MM.1S (cell line): ENCODE data around the gene NPC1.

Source experiments
- DNase-seq: peaks from one replicate; pipeline ENCODE4 v3.0.0-alpha.2; 2015
- H2AFZ ChIP-seq: fragments of 300-600 bp; sonication (generic); 2 replicates; pipeline ENCODE4 v1.6.0; 2016; ENCODE audit warnings: antibody characterized with exemption, low read length
- H3F3A ChIP-seq: fragments of 300-600 bp; sonication (generic); 2 replicates; pipeline ENCODE4 v1.6.1; 2016; ENCODE audit warnings: mild to moderate bottlenecking, antibody characterized with exemption, low read length, moderate library complexity, mixed read lengths; ENCODE audit not compliant: insufficient read depth
- H3K27ac ChIP-seq: fragments of 300-600 bp; sonication (generic); 2 replicates; pipeline ENCODE4 v1.5.1; 2016; ENCODE audit warnings: mild to moderate bottlenecking, low read length
- H3K27me3 ChIP-seq: fragments of 300-600 bp; sonication (generic); replicated peaks from 2 replicates; pipeline ENCODE4 v1.6.0; 2016; ENCODE audit warnings: low read length; ENCODE audit not compliant: insufficient read depth
- H3K36me3 ChIP-seq: fragments of 300-600 bp; sonication (generic); replicated peaks from 2 replicates; pipeline ENCODE4 v1.6.1; 2016; ENCODE audit warnings: mild to moderate bottlenecking, low read length, mixed read lengths; ENCODE audit not compliant: insufficient read depth
- H3K4me1 ChIP-seq: fragments of 300-600 bp; sonication (generic); 2 replicates; pipeline ENCODE4 v1.6.1; 2016; ENCODE audit warnings: low read length, mixed read lengths
- H3K4me2 ChIP-seq: fragments of 300-600 bp; sonication (generic); 2 replicates; pipeline ENCODE4 v1.6.0; 2016; ENCODE audit warnings: low read depth, low read length
- H3K4me3 ChIP-seq: fragments of 300-600 bp; sonication (generic); 2 replicates; pipeline ENCODE4 v1.5.1; 2016; ENCODE audit warnings: low read length, mixed read lengths
- H3K79me2 ChIP-seq: fragments of 300-600 bp; sonication (generic); 2 replicates; pipeline ENCODE4 v1.6.1; 2016; ENCODE audit warnings: mixed run types, low read length, mixed read lengths
- H3K9ac ChIP-seq: fragments of 300-600 bp; sonication (generic); 2 replicates; pipeline ENCODE4 v1.6.1; 2016; ENCODE audit warnings: low read length, mixed read lengths
- H3K9me2 ChIP-seq: fragments of 300-600 bp; sonication (generic); replicated peaks from 2 replicates; pipeline ENCODE4 v1.6.1; 2016; ENCODE audit warnings: mild to moderate bottlenecking, low read length, mixed read lengths; ENCODE audit not compliant: insufficient read depth
- H3K9me3 ChIP-seq: fragments of 300-600 bp; sonication (generic); replicated peaks from 2 replicates; pipeline ENCODE4 v1.6.1; 2016; ENCODE audit warnings: mild to moderate bottlenecking, low read length, mixed read lengths; ENCODE audit not compliant: insufficient read depth
- H4K20me1 ChIP-seq: fragments of 300-600 bp; sonication (generic); 2 replicates; pipeline ENCODE4 v1.6.1; 2016; ENCODE audit warnings: mild to moderate bottlenecking, low read length, moderate library complexity, mixed read lengths; ENCODE audit not compliant: insufficient read depth
- EZH2 ChIP-seq: fragments of 300-600 bp; sonication (generic); optimal IDR thresholded peaks from 2 replicates; pipeline ENCODE3; 2017; ENCODE audit warnings: low read depth, mild to moderate bottlenecking, antibody characterized with exemption, low read length, mixed read lengths
- EZH2phosphoT487 ChIP-seq: fragments of 300-600 bp; sonication (generic); IDR thresholded peaks from 2 replicates; pipeline ENCODE4 v1.6.1; 2018; ENCODE audit warnings: antibody characterized with exemption, low read length
- TF ChIP-seq, protein P1 (sequence below): fragments of 300-600 bp; sonication (generic); IDR thresholded peaks from 2 replicates; pipeline ENCODE4 v1.5.1; 2016; ENCODE audit warnings: antibody characterized with exemption, low read length, mixed read lengths

The NPC1 gene

DNA sequence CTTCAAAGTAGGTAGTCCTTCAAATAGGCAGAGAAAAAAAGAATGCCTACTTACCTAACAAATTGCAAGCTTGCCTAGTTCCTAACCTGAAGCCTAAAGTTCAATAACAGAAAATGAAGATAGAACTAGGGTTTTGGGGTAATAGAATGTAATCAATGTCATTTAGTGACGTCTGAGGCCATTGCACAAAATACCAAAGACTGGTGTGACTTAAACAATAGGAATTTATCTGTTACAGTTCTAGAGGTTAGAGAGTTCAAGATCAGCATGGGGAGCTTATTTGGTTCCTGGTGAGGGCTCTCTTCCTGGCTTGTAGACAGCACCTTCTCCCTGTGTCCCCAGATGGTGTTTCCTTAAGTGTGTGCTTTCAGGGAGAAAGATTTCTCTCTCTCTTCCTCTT, 4.7 kb upstream of the NPC1 start:
- Histone ChIP-seq H3K79me2 (no peaks in the 10 kb centered on the region), H3K4me3 (no peak overlapping the region), H3K9ac (no peak overlapping the region), H4K20me1 (no peaks in the 10 kb centered on the region), H3K27me3 (no peaks in the 10 kb centered on the region), H3F3A (peaks cover 5% of the 10 kb centered on the region; the same call in 1 of the 2 replicates), H3K9me3 (no peaks in the 10 kb centered on the region), H3K4me1 (peaks cover 8% of the 10 kb centered on the region; the same call in 1 of the 2 replicates), H3K9me2 (no peaks in the 10 kb centered on the region), H3K27ac (no peak overlapping the region), H3K4me2 (no peak overlapping the region), H2AFZ (no peak overlapping the region), H3K36me3 (no peaks in the 10 kb centered on the region)
- no peak for TF ChIP-seq EZH2
- TF ChIP-seq, protein P1, sequence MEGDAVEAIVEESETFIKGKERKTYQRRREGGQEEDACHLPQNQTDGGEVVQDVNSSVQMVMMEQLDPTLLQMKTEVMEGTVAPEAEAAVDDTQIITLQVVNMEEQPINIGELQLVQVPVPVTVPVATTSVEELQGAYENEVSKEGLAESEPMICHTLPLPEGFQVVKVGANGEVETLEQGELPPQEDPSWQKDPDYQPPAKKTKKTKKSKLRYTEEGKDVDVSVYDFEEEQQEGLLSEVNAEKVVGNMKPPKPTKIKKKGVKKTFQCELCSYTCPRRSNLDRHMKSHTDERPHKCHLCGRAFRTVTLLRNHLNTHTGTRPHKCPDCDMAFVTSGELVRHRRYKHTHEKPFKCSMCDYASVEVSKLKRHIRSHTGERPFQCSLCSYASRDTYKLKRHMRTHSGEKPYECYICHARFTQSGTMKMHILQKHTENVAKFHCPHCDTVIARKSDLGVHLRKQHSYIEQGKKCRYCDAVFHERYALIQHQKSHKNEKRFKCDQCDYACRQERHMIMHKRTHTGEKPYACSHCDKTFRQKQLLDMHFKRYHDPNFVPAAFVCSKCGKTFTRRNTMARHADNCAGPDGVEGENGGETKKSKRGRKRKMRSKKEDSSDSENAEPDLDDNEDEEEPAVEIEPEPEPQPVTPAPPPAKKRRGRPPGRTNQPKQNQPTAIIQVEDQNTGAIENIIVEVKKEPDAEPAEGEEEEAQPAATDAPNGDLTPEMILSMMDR = no peak
- no peak for DNase-seq

GRCh38 chr18:23588836-23589560, 2.7 kb upstream of the NPC1 start:
- peaks cover 12% of the 10 kb centered on the region; the same call in 1 of the 2 replicates for H3K4me1 ChIP-seq
- H3K9ac ChIP-seq = no peak overlapping the region
- H3K27me3 ChIP-seq = no peaks in the 10 kb centered on the region
- H3F3A ChIP-seq = peaks cover 5% of the 10 kb centered on the region; the same call in 1 of the 2 replicates
- H2AFZ ChIP-seq = no peak overlapping the region
- no peak overlapping the region for H3K4me3 ChIP-seq
- no peaks in the 10 kb centered on the region for H3K36me3 ChIP-seq
- no peaks in the 10 kb centered on the region for H3K9me2 ChIP-seq
- DNase-seq = no peak
- H3K79me2 ChIP-seq = peaks cover 19% of the 10 kb centered on the region
- TF ChIP-seq EZH2phosphoT487 (no peak), EZH2 (no peak)
- TF ChIP-seq, protein P1 = no peak
- no peak overlapping the region for H3K4me2 ChIP-seq
- H4K20me1 ChIP-seq = no peaks in the 10 kb centered on the region
- no peak overlapping the region for H3K27ac ChIP-seq
- no peaks in the 10 kb centered on the region for H3K9me3 ChIP-seq

GRCh38 chr18:23587220-23587642, 925 bp upstream of the NPC1 start:
- Histone ChIP-seq H2AFZ (peak overlapping the region; percentile 81), H3K4me2 (peak overlapping the region; percentile 92), H3K9ac (peak overlapping the region; percentile 46), H3K79me2 (peaks cover 37% of the 10 kb centered on the region), H3K9me2 (no peaks in the 10 kb centered on the region), H3K27me3 (no peaks in the 10 kb centered on the region), H4K20me1 (no peaks in the 10 kb centered on the region), H3K4me3 (peak overlapping the region; percentile 48), H3K4me1 (peaks cover 12% of the 10 kb centered on the region; the same call in 1 of the 2 replicates), H3K36me3 (no peaks in the 10 kb centered on the region), H3K9me3 (no peaks in the 10 kb centered on the region), H3F3A (peaks cover 5% of the 10 kb centered on the region; the same call in 1 of the 2 replicates), H3K27ac (peak overlapping the region; percentile 95; the same call in 1 of the 2 replicates)
- peak; percentile 25 for DNase-seq
- TF ChIP-seq EZH2phosphoT487 (no peak), EZH2 (no peak)

DNA sequence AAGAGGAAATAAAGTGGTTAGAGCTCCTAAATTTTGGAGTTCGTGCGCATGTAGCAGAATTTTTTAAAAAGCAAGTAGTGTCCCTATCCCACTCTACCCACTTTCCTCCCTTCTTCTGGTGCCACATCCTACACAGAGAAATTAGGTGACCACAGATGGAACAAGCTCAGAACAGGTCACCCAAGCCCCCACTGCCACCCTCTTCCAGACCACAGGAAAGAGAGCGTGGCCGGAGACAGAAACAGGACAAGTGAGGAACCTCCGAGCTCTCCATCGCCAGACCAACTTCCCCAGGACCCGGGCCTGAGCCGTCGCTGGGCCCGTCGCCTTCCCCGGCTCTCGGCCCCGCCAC, 433 bp downstream of the NPC1 start:
- H2AFZ ChIP-seq = peak overlapping the region; percentile 89
- H3K36me3 ChIP-seq = no peaks in the 10 kb centered on the region
- TF ChIP-seq EZH2phosphoT487 (no peak), EZH2 (no peak)
- TF ChIP-seq, protein P1 = no peak
- H3K4me1 ChIP-seq = peaks cover 12% of the 10 kb centered on the region; the same call in 1 of the 2 replicates
- H3K27ac ChIP-seq = peak overlapping the region; percentile 95; the same call in 1 of the 2 replicates
- peak overlapping the region; percentile 84 for H3K4me2 ChIP-seq
- H3K9ac ChIP-seq = peak overlapping the region; percentile 97
- H3F3A ChIP-seq = peaks cover 5% of the 10 kb centered on the region; the same call in 1 of the 2 replicates
- H3K9me2 ChIP-seq = no peaks in the 10 kb centered on the region
- H3K9me3 ChIP-seq = no peaks in the 10 kb centered on the region
- peak overlapping the region; percentile 95 for H3K4me3 ChIP-seq
- no peaks in the 10 kb centered on the region for H3K27me3 ChIP-seq
- H4K20me1 ChIP-seq = no peaks in the 10 kb centered on the region
- peak; percentile 13 for DNase-seq
- peaks cover 49% of the 10 kb centered on the region for H3K79me2 ChIP-seq
